ENCODE results near the gene GRM2. TPM values are rescaled to one million over a fixed set of nuclear protein-coding genes. Genes with fewer than 3 reads are reported as not detected.
A peak's percentile ranks its signal among the peaks of the same experiment; 100 is the strongest.

The GRM2 gene
- total and polyA plus RNA-seq, 10 of the 15 experiments (the other 5 are each of a cell fraction or from before 2014, with no cell fraction given) = 0.01 to 0.14 (median 0.06) TPM; not detected in 5

DNA sequence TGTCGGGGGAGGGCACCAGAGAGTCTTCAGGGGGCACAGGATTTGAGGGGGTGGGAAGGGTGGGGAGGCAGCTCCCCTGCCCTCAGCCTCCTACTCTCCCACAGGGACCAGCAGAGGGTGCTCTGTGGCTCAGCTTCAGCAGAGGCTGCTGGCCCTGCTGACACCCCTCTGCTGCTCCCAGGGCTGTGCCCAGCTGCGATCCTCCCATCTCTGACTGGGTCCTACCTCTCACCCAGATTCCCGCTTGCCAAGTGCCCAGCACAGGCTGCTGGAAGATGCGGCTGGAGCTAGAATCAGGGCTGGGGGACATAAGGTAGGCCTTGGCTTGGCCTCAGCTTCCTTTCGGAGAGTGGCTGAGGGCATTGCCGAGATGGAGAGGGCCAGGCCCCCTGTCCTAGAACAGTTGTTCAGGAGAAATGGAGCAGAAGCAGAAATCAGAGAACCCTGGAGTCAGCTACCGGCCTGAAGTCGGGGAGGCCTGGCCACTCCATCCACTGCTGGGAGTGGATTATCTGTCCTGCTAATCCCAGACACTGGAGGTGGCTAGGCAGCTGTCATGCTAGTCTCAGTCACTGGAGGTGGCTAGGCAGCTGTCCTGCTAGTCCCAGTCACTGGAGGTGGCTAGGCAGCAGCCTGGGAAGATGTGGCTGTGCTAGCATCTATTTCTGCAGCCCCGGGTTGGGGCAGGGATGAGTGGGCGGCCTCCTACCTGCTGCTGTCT lies 3.9 kb downstream of the GRM2 start:
- ChIA-PET RAD21 (ENCODE audit: unreplicated experiment) (interaction anchor here (0.9 to 1.5 kb wide), 3 partner anchors 88 to 208 kb away, joined by 3 to 4 read pairs (median 4); no protein-coding TSS in a partner anchor), SMC1A (ENCODE audit: uncharacterized antibody, unreplicated experiment) (interaction anchor here (1.3 kb wide), 1 partner anchor 89 kb away, joined by 4 read pairs; no protein-coding TSS in a partner anchor), POLR2A (no interaction called here), CTCF (interaction anchor here (0.8 to 1.8 kb wide), 4 partner anchors 8 to 95 kb away, joined by 3 to 7 read pairs (median 4); no protein-coding TSS in a partner anchor)
- TF ChIP-seq, protein P1, sequence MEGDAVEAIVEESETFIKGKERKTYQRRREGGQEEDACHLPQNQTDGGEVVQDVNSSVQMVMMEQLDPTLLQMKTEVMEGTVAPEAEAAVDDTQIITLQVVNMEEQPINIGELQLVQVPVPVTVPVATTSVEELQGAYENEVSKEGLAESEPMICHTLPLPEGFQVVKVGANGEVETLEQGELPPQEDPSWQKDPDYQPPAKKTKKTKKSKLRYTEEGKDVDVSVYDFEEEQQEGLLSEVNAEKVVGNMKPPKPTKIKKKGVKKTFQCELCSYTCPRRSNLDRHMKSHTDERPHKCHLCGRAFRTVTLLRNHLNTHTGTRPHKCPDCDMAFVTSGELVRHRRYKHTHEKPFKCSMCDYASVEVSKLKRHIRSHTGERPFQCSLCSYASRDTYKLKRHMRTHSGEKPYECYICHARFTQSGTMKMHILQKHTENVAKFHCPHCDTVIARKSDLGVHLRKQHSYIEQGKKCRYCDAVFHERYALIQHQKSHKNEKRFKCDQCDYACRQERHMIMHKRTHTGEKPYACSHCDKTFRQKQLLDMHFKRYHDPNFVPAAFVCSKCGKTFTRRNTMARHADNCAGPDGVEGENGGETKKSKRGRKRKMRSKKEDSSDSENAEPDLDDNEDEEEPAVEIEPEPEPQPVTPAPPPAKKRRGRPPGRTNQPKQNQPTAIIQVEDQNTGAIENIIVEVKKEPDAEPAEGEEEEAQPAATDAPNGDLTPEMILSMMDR (IDR thresholded peaks at IDR 0.05 in 2 of 3, conservative IDR thresholded peaks at IDR 0.05 in 1 of 3; ENCODE audit: control insufficient read depth in 2 of 3, extremely low read depth in 1 of 3, insufficient read depth in 1 of 3, low read depth in 3 of 3, low read length in 3 of 3) = peak in 1 of 3 experiments; percentile 20; a peak in 1 of 6 replicates
- TF ChIP-seq SP1 (IDR thresholded peaks at IDR 0.05; ENCODE audit: low read depth, low read length) = no peak
- Histone ChIP-seq H3K9me3 (replicated peaks; ENCODE audit: control insufficient read depth, insufficient read depth, low read length) (no peaks in the 10 kb centered on the region), H2AFZ (ENCODE audit: control insufficient read depth, low read depth, low read length) (no peak overlapping the region), H3K27ac (ENCODE audit: control insufficient read depth, insufficient read depth) (no peak overlapping the region), H3K4me2 (ENCODE audit: control insufficient read depth, insufficient read depth) (no peak overlapping the region), H3K4me3 (no peak overlapping the region), H3K27me3 (replicated peaks in 1 of 2; ENCODE audit: control insufficient read depth in 2 of 2, insufficient read depth in 2 of 2, low read length in 1 of 2) (no peaks in the 10 kb centered on the region), H3K9ac (ENCODE audit: control insufficient read depth, insufficient read depth, low read length) (no peak overlapping the region), H3K4me1 (ENCODE audit: control insufficient read depth, insufficient read depth, low read length) (no peaks in the 10 kb centered on the region), H3K36me3 (ENCODE audit: control insufficient read depth in 2 of 2, insufficient read depth in 2 of 2, low read length in 1 of 2) (no peaks in the 10 kb centered on the region; a peak in 2 of 4 replicates), H3K79me2 (ENCODE audit: control insufficient read depth, insufficient read depth, low read length) (no peaks in the 10 kb centered on the region), H4K20me1 (ENCODE audit: control insufficient read depth, insufficient read depth) (no peaks in the 10 kb centered on the region)
- peak; percentile 67 for ATAC-seq
- 46% methylated on average over 10 of the region's 10 CpGs for WGBS (ENCODE audit: insufficient coverage, insufficient replicate concordance, low lambda C conversion rate, missing lambda C conversion rate)
- no peak for FAIRE-seq
- in situ Hi-C loops (cut with MboI) (no loop called here), intact Hi-C loops (cut with micrococcal nuclease; ENCODE audit: unreplicated experiment) (no loop called here)
- no TSS peak for BruUV-seq (replicated peaks)
- no peak for DNase-seq (ENCODE audit: low read depth, low spot score)
